HUES48 (cell line): ENCODE results near the gene ACY1.

Experiments
- H3K27ac ChIP-seq: one replicate; pipeline ENCODE4 v1.7.0; 2013; ENCODE audit warnings: low read depth, low read length, inconsistent platforms
- H3K27me3 ChIP-seq: 2 replicates; pipeline ENCODE4 v1.6.1; 2013; ENCODE audit warnings: mild to moderate bottlenecking, low read length; ENCODE audit not compliant: control insufficient read depth, insufficient read depth
- H3K36me3 ChIP-seq: 2 replicates; pipeline ENCODE4 v1.6.1; 2013; ENCODE audit warnings: low read length; ENCODE audit not compliant: control insufficient read depth, insufficient read depth
- H3K4me1 ChIP-seq: 2 replicates; pipeline ENCODE4 v1.6.1; 2013; ENCODE audit warnings: mild to moderate bottlenecking, low read length; ENCODE audit not compliant: control insufficient read depth, insufficient read depth
- H3K4me3 ChIP-seq: 2 replicates; pipeline ENCODE4 v1.5.1; 2013; ENCODE audit warnings: mild to moderate bottlenecking, low read depth, low read length
- H3K9ac ChIP-seq: 2 replicates; pipeline ENCODE4 v1.6.1; 2013; ENCODE audit warnings: mild to moderate bottlenecking, low read depth, low read length, moderate library complexity
- H3K9me3 ChIP-seq: 2 replicates; pipeline ENCODE4 v1.6.1; 2013; ENCODE audit warnings: low read length; ENCODE audit not compliant: control insufficient read depth, insufficient read depth

ACY1 gene

GRCh38 chr3:51958603-51959521 is 24.5 kb upstream of the ACY1 start:
- peaks cover 9% of the 10 kb centered on the region; the same call in 1 of the 2 replicates for H3K4me1 ChIP-seq
- peaks cover 37% of the 10 kb centered on the region for H3K27me3 ChIP-seq
- H3K36me3 ChIP-seq, result no peaks in the 10 kb centered on the region
- H3K9me3 ChIP-seq, result no peaks in the 10 kb centered on the region
- H3K4me3 ChIP-seq, result no peak overlapping the region
- no peak overlapping the region for H3K27ac ChIP-seq
- H3K9ac ChIP-seq, result no peak overlapping the region

DNA sequence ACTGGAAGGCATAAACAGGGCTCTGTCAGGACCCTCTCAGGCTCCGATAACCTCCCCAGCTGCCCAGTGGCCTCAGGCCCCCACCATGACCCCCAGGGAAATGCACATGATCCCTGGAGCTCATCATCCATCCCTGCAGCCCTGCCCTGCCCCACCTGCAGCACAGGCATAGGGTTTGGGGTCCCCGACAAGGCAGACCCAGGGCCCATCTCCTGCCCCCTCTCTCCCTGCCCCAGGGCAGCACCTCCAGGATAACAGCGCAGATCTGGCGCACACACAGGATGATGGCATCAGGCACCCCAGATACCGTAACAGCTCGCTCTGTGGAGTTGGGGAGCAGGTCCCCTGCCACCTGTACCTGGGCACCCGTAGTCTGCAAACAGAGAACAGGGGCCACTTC is 23.7 kb upstream of the ACY1 start:
- H3K36me3 ChIP-seq, result no peaks in the 10 kb centered on the region
- no peaks in the 10 kb centered on the region for H3K9me3 ChIP-seq
- H3K4me1 ChIP-seq, result peaks cover 16% of the 10 kb centered on the region
- no peak overlapping the region for H3K9ac ChIP-seq
- peaks cover 29% of the 10 kb centered on the region for H3K27me3 ChIP-seq
- no peak overlapping the region for H3K4me3 ChIP-seq
- no peak overlapping the region for H3K27ac ChIP-seq

GRCh38 chr3:51960386-51960785 is 22.9 kb upstream of the ACY1 start:
- H3K9me3 ChIP-seq, result no peaks in the 10 kb centered on the region
- no peak overlapping the region for H3K27ac ChIP-seq
- no peaks in the 10 kb centered on the region for H3K36me3 ChIP-seq
- no peak overlapping the region for H3K4me3 ChIP-seq
- H3K4me1 ChIP-seq, result peaks cover 15% of the 10 kb centered on the region
- peaks cover 27% of the 10 kb centered on the region for H3K27me3 ChIP-seq
- no peak overlapping the region for H3K9ac ChIP-seq

- H3K9ac ChIP-seq, result no peak overlapping the region
- H3K27ac ChIP-seq, result no peak overlapping the region
- H3K4me1 ChIP-seq, result peaks cover 12% of the 10 kb centered on the region
- no peak overlapping the region for H3K4me3 ChIP-seq
- H3K36me3 ChIP-seq, result no peaks in the 10 kb centered on the region
- H3K27me3 ChIP-seq, result peaks cover 24% of the 10 kb centered on the region
- no peaks in the 10 kb centered on the region for H3K9me3 ChIP-seq
These were observed 22.3 kb upstream of the ACY1 start for GRCh38 chr3:51961011-51961410.

DNA sequence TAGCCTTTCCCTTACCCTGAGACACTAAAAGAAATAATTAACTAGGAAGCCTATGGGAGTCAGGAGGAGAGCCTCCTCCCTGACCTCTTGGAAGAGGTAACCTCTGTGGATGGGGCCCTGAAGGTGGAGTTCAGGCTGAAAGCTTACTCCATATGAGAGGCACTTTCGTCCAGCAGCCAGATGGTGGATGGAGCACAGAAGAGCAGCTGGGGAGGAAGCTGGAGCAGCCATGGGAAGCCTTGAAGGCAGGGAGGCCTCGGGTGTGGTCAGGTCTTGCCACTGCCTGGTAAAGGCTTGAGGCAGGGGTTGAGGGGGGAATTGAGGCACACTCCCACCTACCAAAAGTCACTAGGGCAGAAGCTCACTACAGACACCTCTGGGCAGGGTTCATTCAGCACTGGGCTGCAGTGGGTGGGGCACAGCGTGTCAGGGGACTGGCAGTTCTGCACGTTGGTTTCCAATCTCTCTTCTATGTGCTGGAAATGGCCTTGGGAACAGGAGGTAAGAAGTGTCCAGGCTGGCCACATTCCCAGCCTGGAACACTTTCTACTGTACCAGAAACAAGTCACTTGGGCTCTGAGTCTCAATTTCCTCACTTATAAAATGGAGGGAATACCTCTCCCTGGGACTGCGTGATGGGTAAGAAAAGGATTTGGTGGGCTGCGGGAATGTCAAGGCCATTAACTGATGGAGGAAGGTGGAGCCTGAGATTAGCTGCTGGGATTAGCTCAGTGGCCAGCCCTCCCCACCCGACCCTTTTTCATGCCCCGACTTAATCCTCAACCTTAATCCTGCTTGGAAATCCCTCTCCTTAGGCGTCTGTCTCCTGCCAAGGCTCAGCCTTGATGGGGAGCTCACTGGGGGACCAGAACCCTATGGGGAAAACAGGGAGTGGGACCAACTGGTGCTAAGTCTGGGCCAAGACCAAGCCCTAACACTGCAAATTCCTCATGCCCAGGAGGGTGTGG is 21.4 kb upstream of the ACY1 start:
- Histone ChIP-seq H3K4me1 (peaks cover 15% of the 10 kb centered on the region), H3K9ac (no peak overlapping the region), H3K9me3 (no peaks in the 10 kb centered on the region), H3K27me3 (peaks cover 19% of the 10 kb centered on the region), H3K4me3 (no peak overlapping the region), H3K36me3 (no peaks in the 10 kb centered on the region), H3K27ac (no peak overlapping the region)

GRCh38 chr3:51962854-51963530 is 20.3 kb upstream of the ACY1 start:
- Histone ChIP-seq H3K9me3 (no peaks in the 10 kb centered on the region), H3K9ac (no peak overlapping the region), H3K27ac (no peak overlapping the region), H3K27me3 (peaks cover 17% of the 10 kb centered on the region), H3K36me3 (no peaks in the 10 kb centered on the region), H3K4me3 (no peak overlapping the region), H3K4me1 (peaks cover 16% of the 10 kb centered on the region)

DNA sequence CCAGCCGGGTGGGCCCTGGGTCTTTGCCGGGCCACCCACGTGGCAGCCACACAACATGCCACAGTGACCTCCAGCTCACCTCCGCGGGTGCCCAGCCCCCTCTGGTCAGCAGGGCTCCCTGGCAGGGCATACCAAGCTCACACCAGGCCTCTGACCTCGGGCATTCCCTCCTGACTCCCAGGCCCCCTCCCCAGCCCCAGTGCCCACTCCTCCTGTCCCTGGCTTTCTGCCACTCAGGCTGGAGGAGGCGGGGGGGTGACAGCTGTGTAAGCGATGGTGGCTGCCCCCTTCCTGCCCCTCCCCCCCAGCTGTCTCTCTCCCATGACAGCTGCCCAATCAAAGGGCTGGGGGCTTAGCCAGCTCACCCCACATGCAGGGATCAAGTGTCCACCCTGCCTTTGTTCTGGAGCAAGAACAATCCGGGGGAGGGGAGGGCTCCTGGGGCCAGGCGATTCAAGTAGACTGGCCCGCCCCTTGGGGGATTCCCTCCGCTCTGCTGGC is 19.3 kb upstream of the ACY1 start:
- Histone ChIP-seq H3K4me3 (no peak overlapping the region), H3K9ac (no peak overlapping the region), H3K36me3 (no peaks in the 10 kb centered on the region), H3K9me3 (no peaks in the 10 kb centered on the region), H3K27ac (no peak overlapping the region), H3K27me3 (peaks cover 17% of the 10 kb centered on the region), H3K4me1 (peaks cover 23% of the 10 kb centered on the region)

DNA sequence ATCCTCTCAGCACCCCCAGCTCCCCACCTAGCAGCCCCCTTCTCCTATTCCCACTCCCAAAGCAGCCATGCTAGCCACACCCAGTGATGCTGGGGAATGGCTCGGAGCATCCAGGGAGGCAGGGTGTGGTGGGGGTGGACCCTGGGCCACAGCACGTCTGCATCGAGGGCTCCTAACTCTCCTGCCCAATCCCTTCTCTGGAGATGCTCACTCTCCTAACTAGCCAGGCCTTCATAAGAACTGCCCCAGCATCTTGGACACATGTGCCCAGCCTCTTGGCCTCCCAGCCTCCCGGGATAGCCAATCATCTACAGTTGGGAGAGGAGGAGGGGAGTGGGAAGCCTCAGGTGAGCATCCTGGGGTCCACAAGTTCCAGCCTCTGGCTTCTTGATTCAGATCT is 18.8 kb upstream of the ACY1 start:
- no peak overlapping the region for H3K4me3 ChIP-seq
- peaks cover 29% of the 10 kb centered on the region for H3K4me1 ChIP-seq
- H3K9ac ChIP-seq, result no peak overlapping the region
- H3K27me3 ChIP-seq, result peaks cover 17% of the 10 kb centered on the region
- no peaks in the 10 kb centered on the region for H3K36me3 ChIP-seq
- H3K27ac ChIP-seq, result no peak overlapping the region
- H3K9me3 ChIP-seq, result no peaks in the 10 kb centered on the region

GRCh38 chr3:51966016-51966415 is 17.3 kb upstream of the ACY1 start:
- no peaks in the 10 kb centered on the region for H3K36me3 ChIP-seq

GRCh38 chr3:51966486-51966885 is 16.8 kb upstream of the ACY1 start:
- Histone ChIP-seq H3K27me3 (peaks cover 17% of the 10 kb centered on the region), H3K36me3 (no peaks in the 10 kb centered on the region), H3K9me3 (no peaks in the 10 kb centered on the region), H3K4me3 (peak overlapping the region; percentile 62; the same call in 1 of the 2 replicates), H3K27ac (no peak overlapping the region), H3K9ac (no peak overlapping the region), H3K4me1 (peaks cover 31% of the 10 kb centered on the region)

More at GRCh38 chr3:51966016-51966415, 17.3 kb upstream of the ACY1 start:
- Histone ChIP-seq H3K9me3 (no peaks in the 10 kb centered on the region), H3K4me1 (peaks cover 31% of the 10 kb centered on the region), H3K27me3 (peaks cover 17% of the 10 kb centered on the region), H3K9ac (no peak overlapping the region), H3K27ac (no peak overlapping the region), H3K4me3 (no peak overlapping the region)
